ENCODE measurements around the gene PRKCD.

DNA sequence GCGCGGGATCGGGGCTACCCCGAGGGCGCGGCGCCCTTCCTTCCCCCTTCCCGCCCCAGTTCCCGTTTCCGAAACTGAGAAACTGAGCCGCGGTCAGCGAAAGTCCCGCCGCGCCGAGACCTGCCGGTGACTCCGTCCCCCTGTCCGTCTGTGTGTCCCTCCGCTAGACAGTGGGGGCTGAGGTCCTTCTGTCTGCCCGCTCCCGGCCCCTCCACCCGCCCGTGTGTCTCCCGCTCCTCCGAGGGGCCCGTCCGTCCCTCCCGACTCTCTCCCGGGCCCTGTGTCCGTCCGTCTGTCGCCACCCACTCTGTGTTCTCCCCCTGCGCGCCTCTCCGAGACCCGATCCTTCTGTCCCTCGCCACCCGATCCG lies 426 bp downstream of the PRKCD start:
- TF ChIP-seq, protein P1, sequence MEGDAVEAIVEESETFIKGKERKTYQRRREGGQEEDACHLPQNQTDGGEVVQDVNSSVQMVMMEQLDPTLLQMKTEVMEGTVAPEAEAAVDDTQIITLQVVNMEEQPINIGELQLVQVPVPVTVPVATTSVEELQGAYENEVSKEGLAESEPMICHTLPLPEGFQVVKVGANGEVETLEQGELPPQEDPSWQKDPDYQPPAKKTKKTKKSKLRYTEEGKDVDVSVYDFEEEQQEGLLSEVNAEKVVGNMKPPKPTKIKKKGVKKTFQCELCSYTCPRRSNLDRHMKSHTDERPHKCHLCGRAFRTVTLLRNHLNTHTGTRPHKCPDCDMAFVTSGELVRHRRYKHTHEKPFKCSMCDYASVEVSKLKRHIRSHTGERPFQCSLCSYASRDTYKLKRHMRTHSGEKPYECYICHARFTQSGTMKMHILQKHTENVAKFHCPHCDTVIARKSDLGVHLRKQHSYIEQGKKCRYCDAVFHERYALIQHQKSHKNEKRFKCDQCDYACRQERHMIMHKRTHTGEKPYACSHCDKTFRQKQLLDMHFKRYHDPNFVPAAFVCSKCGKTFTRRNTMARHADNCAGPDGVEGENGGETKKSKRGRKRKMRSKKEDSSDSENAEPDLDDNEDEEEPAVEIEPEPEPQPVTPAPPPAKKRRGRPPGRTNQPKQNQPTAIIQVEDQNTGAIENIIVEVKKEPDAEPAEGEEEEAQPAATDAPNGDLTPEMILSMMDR (conservative IDR thresholded peaks at IDR 0.05; ENCODE audit: low read depth, low read length) = no peak
- TF ChIP-seq EZH2 (IDR thresholded peaks at IDR 0.05; ENCODE audit: borderline replicate concordance, low read depth, low read length, poor library complexity, severe bottlenecking) = no peak

Measured in A673 (cell line).